GM19468 (cell line): ENCODE data around the gene ZAR1L.

ENCODE experiments used
- ATAC-seq: cut with Tn5 transposase; IDR thresholded peaks from one replicate; pipeline ENCODE4 v1.9.1; 2021; ENCODE audit warnings: mild to moderate bottlenecking, moderate library complexity, moderate number of reproducible peaks; ENCODE audit not compliant: unreplicated experiment; ENCODE audit errors: extremely low read depth

Gene ZAR1L

DNA sequence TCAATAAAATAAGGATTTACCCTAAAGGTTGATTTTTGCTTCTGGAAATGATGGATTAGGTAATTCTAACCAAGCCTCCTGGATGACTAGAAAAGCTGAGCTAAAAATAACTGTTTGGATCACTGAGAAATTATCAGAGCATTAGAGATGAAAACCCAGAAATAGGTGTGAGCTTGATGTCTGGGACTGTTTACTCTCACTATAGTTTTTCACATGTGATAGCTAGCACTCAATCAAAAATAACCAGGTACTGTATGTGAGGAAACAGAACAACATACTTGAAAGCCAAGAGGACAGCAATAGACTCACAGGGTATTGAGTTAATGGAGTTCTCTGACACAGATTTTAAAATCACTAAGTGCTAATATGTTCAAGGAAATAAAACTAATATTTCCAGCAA lies 9.5 kb downstream of the ZAR1L start:
- no peak for ATAC-seq

DNA sequence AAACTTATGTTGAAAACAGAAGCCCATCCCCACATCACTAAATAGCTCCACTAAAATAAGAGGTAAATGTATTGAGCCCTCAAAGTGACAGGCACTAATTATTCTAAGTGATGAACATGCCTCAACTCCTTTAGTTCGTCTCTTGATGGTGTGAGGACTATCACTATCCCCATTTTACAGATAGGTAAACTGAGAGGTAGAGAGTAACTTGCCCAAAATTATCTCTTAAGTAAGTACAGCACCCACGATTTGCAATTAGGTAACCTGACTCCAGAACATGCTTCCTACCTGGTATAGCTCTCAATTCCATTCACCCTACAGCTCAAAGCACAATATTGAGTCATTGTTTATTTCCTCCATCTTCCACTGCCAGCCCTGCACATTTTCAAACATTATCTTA lies 12.7 kb downstream of the ZAR1L start:
- ATAC-seq, result no peak

DNA sequence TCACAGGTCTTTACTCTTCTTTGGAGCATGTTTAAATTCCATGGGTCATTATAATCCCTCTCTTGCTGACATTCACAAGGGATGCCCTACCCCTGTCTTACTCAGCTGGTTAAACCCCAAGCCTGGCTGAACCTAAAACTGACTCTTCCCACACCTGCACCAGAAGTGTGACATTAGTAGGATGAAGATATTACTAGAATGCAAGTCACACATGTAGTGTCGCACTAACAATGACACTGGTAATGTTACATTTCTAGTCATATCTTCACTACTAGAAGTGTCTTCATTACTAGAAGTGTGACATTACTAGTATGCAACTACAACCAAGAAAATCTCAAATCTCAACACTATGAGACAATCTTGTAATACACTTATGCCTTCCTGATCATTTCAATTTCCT lies 14.2 kb downstream of the ZAR1L start:
- ATAC-seq, result no peak

DNA sequence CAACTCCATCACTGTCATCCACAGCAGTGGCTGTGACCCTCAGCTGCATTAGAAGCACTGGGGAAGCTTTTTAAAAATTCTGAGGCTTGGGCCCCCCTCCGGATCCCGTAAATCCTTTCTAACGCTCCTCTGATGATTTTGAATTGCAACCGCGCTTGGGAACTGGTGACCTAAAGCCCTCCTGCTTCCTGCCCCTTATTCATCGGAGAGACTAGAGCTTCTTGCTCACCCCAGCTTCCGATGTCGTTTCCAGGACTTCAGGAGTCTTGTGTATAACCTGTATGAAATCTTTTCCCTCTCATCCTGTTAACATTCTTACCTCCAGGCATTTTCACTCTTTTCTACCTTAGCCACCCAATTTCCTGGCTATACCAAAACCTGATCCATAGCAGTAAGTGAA lies 14.8 kb downstream of the ZAR1L start:
- ATAC-seq, result no peak

DNA sequence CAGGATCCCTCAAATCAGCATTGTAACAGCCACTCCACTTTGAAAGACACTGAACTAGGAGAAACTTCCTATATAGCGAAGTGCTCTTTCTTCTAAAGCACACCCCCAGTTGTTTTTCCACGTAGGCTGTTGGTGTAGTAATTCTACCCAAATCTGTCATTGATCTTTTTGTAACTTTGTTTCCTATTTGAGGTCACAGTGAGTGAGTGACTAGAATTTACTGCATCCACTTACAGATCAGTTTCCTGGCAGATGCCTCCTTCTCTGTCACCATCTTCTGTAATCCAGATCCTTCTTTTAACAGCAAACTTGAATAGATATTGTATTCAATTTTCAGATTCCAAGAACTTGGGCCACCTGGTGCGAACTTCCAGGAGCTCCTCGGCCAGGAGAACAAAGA lies 15.3 kb downstream of the ZAR1L start:
- ATAC-seq, result no peak

DNA sequence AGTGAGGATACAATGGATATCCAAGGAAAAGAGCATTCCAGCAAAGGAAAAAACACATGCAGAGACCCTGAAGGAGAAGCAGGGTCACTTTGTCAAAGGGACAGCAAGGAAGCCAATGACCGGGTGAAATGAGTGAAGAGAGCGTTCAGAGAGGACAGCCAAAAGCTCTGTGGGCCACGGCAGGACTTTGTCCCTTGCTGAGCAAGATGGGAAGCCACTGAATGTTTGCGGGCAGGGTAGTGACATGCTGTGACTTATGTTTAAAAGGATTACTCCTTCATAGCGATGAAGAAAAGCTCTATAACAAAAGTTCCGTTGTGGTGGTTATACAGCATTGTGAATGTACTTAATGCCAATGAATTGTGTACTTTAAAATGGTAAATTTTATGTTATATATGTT lies 16.5 kb downstream of the ZAR1L start:
- no peak for ATAC-seq

DNA sequence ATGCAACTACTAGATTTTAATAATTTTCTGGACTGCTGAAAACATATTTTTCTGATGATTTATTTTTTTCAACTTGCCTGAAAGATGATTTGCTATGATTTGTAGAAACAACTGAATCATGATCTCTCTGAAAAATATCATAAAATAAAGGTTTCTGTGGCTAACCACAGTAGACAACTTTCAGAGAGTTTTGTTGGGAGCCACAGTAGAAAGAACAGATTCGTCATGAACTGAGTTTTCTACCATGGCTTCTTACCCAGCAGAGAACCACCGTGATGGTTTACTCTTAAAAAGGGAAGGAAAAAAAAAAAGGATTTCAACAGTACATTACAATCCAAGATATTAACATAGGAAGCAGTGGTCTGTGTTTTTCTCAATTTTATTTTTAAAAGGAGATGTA lies 18.0 kb downstream of the ZAR1L start:
- ATAC-seq, result no peak

DNA sequence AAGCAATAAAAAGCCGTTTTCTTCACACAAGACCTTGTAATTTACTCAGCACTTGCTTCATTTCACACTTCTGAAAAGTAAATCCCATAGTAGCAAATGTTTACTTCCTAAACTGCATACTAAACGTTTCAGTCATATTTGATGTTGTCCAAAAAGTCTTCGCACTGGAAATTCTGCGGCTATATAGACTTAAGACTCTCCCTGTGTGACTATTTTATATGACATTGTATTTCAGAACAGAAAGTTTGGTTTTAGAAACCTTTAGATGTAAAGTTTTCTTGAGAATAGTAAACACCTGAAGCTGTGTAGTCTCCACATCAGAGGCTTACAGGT lies 29.6 kb downstream of the ZAR1L start:
- no peak for ATAC-seq

DNA sequence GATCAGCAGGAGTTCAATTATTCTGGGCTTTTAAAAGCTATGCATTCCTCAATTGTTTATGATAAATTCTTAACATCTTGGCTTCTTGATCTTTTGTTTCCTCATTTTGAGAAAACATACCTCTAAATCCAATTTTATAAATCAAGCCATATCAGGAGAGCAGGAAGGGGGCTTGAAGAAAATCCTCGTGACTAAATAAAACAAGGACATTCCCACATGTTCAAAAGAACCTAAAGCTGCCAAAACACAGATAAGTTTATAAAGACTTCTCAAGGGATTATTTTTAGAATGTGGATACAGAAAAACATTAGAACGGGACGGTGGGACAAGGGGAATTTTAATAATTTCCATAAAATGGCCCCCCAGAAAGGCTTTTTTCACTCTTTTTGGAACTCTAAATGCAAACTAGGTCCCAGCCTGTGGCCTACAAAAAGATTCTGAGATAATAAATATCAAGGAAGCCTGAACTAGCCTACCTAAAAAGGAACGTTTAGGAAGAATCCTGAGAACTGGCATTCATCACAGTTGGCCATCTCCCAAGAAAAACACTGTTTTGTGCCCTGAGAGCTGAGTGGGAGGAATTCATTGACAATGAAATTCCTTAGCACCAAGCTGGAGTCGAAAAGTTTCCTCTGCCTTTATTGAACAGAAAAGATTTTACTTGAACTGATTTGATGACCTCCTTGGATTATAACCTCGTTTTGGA lies 30.1 kb downstream of the ZAR1L start:
- no peak for ATAC-seq

DNA sequence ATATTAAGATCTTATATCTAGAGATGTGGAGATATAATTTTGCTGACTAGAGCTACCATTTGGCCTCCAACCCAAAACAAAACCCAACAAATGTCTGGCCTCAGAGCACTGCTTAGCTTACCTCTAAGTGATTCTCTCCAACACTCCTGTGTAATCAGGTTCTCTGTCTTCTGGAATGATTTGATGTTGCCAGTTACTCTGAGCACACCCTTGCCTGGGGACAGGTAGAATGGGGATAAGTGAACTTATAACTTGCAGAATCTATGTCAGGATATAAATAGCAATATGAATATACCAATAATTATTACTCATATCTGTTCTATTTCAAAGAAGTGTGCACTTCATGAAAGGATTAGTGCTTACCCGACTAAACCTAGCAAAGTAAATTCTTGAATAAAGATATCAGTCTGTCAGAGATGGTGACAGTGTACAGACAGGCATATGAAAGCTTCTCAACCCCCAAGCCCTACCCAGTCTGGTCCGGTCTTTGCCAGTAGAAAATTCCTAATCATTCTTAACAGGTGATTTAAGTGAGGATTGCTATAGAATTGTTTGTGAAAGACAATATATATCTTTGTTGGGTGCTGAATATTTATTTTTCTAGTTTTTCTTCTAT lies 33.0 kb downstream of the ZAR1L start:
- no peak for ATAC-seq

DNA sequence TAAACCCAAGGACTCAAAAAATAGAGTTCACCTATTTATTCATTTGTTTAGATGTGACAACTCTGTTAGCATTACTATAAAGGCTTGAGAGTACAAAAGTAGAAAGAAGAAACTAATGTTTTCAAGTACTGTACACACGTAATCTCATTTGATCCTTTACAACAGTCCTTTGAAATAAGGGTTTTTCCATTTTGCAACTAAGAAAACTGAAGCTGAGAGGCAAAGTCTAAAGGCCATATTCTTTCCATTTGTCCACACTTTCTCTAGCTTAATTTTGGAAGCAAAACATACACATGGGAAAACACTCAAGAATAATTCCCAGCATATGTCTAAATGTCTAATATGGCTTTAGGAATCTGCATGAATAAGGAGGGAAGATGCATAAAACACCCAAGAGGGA lies 34.1 kb downstream of the ZAR1L start:
- ATAC-seq, result no peak

DNA sequence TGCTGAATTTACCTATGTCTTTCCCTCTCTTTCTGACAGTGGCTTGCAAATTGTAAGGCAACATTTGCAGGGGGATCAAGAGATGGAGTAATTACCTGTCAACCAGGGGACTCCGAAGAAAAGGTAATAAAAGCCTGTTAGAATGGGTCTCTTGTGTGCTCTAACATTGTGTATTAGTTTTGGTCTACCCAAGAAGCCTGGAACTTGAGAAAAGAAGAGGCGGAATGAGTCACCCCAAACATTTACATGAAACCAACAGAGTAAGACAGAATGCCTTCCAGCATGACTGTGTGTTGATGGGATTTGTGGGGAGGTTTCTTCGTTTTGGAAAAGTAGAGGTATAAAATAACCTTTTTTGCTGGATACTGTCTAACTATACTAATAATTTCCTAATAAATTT lies 36.7 kb downstream of the ZAR1L start:
- no peak for ATAC-seq

DNA sequence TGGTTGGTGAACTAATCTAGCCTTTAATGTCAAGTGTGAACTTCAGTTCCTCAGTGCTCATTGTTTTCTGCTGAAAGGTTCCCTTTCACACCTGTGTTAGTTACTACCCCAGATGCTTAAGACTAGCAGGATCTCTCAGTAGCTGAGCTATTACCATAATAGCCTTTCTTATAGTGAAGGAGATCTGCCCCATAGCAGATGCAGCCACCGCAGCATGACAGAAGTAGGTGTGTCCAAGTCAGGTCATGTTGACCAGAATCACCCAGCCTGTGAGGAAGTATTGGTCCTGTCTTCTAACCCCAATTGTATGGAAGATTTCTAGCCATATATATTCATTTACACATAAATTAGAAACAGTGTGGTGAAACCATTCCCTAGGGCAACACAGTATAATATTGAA lies 37.3 kb downstream of the ZAR1L start:
- no peak for ATAC-seq

DNA sequence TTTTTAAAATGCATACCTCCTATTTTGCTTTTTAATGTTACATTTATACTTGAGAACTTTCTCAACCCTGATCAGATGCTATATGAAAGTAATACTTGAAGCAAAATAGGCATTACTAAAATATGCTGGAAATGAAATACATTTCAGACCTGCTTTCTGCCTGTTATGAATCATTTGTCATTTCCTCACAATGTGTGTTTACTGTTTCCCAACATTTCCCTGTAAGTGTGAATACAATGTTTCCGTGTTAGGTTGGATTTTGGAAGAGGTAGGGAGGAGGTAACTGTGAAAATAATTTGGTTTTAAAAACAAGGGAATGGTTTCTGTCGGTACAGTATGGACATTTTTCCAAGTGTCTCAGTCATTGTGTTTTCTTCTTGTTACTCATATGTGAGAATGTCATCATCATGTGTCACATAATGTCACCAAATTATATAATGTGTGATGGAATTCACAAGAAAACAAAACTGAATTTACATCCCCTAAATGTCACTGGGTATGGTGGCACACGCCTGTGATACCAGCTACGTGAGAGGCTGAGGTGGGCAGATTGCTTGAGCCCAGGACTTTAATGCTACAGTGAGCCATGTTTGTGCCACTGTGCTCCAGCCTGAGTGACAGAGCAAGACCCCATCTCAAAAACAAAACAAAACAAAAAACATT lies 43.0 kb downstream of the ZAR1L start:
- ATAC-seq, result no peak

DNA sequence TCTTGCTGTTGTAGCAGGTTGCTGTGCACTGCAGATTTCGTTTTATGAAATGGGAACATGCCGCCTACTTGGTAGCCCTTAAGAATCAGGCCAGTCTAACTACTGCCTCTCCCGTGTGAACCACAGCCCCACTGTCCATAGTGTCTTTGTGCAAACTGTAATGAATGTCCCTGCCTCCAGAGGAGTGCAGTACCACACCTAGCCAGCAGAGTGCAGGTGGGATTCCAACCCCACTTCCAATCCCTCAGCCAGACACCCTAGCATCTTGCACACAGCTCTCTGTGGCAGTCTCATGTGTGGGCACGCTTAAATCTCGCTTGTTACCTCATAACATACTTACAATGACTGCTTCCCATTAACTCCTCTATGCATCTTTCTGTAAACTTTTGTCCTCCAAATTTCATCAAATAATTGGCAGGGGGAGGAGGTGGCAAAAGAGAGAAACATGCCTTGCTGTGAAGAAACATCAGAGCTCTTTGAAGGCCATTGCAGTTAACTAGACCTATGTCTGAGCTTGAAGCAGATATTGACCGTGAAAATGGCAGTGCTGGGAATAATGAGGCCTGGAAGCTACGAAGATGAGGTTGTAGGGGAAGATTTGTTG lies 47.2 kb downstream of the ZAR1L start:
- ATAC-seq, result peak; percentile 63

DNA sequence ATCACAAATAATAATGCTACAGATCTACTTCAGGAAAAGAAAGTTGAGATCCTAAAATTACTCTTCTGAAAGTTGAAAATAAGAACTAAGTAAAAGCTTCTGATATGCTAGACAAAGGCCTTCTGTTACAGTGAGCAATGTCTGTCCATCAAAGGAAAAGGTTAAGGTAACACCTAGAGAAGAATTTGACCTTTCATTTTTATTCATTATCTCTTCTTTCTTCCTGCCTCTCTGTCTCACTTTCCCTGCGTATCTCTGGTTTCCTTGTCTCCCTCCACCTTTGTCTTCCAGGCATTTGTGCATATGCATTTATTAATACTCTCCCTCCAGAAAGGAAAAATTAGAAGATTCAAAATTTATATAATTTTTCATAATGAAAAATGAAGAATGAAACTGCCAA lies 49.0 kb downstream of the ZAR1L start:
- no peak for ATAC-seq

DNA sequence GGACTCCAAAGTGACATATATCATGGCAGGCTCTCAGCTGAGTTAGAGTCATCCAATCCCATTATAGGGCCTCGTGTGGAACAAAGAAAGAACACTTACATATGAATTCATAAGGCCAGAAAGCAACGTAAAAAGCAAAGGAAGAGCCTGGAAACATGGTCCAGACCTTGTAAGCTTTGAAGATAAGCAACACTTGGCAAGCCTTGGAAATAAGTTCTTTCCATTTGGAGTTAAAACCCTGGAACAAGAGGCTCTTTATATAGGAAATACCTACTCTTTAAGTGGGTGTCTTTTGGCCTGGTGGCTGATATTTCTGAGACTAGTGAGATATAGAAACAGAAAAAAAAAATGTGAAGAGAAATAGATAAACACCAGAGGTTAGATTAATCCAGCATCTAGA lies 49.4 kb downstream of the ZAR1L start:
- ATAC-seq, result no peak

DNA sequence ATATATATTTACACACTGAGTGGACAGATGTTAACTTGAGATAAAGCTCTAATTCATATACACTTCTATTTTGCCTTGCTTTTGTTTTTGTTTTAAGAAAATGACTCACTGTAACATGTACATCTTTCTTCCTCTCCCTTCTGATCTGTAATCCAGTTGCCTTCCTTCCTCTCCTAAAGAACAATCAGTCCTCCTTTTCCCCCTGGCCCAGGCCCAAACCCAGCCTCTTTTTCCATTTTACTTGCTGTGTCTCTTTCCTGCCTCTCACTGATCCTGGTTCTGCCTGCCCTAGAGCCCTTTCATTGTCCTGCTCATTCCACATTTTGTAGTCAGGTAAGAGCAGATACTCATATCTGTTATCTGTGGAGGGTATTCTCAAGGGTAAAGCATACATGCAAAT lies 50.8 kb downstream of the ZAR1L start:
- no peak for ATAC-seq

DNA sequence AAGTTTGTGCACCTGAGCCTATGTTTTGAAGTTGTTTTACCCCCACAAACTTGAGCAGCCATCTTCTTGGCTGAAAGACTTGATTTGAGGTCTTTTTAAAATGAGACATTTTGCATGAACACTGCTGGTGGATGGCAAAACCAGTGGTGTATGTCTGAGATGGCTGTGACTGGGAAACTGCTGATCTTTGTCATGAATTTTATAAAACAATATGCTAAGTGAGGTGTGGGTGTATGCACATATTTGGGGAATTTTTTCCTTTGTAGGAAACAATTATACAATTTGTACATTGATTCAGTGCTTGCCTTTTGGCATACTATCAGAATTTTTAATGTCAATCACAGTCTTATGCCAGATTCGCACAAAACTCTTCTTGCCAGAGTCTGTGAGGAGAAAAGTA lies 52.5 kb downstream of the ZAR1L start:
- ATAC-seq, result no peak

DNA sequence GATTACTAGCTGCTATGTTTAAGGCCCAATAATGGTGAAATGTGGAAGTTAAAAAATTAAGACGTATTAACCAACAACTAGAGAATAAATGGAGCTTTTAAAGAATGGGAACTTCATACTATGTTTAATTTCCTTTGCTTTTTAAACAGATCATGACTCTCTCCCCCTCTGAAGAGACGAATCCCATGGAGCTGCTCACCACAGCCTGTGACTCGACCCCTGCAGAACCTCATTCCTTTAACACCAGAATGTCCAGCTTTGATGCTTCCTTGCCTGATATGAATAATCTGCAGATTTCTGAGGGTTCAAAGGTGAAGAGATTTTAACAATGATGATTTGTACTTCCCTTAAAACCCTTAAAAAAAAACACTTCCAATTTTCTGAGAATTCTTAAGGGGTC lies 53.0 kb downstream of the ZAR1L start:
- no peak for ATAC-seq

DNA sequence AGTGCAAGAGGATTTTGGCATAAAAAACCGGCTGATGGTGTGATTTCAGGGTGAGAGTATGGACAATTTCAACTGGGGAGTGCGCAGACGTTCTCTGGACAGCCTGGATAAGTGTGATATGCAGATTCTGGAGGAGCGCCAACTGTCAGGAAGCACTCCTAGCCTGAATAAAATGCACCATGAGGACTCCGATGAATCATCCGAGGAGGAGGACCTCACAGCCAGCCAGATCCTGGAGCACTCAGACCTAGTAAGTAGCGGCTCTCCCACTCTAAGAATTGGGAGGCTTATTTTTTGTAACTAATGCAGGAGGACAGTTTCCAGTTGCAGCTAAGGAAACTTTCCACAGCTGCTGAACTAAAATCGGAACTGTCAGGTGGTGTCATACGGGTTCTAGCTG lies 53.6 kb downstream of the ZAR1L start:
- no peak for ATAC-seq

DNA sequence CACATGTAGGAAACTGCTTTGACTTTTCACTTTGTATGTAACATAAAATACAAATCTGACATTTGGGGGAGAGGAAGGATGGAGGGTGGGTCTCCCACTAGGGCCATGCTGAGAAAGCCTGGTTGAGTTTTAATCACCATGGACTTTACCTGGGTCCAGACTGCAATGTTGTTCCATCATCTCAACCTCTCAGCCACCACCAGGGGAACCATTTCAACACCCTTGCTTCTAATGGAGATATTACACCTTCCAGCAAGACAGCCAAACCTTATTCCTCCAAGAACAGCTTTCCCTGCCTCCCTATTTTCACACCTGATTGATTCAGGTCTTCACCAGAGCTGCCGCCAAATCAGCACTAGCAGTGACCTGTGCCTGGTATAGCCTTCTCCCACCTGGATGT lies 56.0 kb downstream of the ZAR1L start:
- ATAC-seq, result no peak
